Liver (tissue), 9 donors: ENCODE measurements around the gene ADGRV1. TPM values are rescaled to one million over a fixed set of nuclear protein-coding genes. Genes with fewer than 3 reads are reported as not detected.

Experiments used
- DNase-seq: peaks from one replicate; pipeline ENCODE4 v3.0.0-alpha.2; 2017; ENCODE audit warnings: low spot score
- H3K27ac ChIP-seq, 2 donors: one replicate each; pipeline ENCODE4 v1.7.0; 2013; ENCODE audit warnings: inconsistent platforms in 2 of 2, low read length in 2 of 2, control low read depth in 1 of 2, low read depth in 1 of 2, mild to moderate bottlenecking in 1 of 2
- H3K27me3 ChIP-seq, 4 donors: one replicate each; pipeline versions ENCODE4 v1.6.1 to v1.7.0; 2013; ENCODE audit warnings: low read length in 3 of 4, inconsistent platforms in 1 of 4, mild to moderate bottlenecking in 1 of 4, moderate library complexity in 1 of 4; ENCODE audit not compliant: control insufficient read depth in 4 of 4, insufficient read depth in 4 of 4
- H3K36me3 ChIP-seq, 4 donors: one replicate each; pipeline versions ENCODE4 v1.6.1 to v1.7.0; 2013; ENCODE audit warnings: low read length in 3 of 4, mild to moderate bottlenecking in 3 of 4, low read depth in 1 of 4, moderate library complexity in 1 of 4; ENCODE audit not compliant: control insufficient read depth in 4 of 4, insufficient read depth in 3 of 4
- H3K4me1 ChIP-seq, 4 donors: one replicate each; pipeline versions ENCODE4 v1.6.1 to v1.7.0; 2013; ENCODE audit warnings: low read length in 3 of 4, mild to moderate bottlenecking in 3 of 4, moderate library complexity in 1 of 4; ENCODE audit not compliant: control insufficient read depth in 4 of 4, insufficient read depth in 4 of 4
- H3K4me3 ChIP-seq, 3 donors: one replicate each; pipeline versions ENCODE4 v1.6.1 to v1.7.0; 2013; ENCODE audit warnings: low read length in 3 of 3, control low read depth in 1 of 3, low read depth in 1 of 3, mild to moderate bottlenecking in 1 of 3
- H3K9ac ChIP-seq, 2 donors: one replicate each; pipeline ENCODE4 v1.7.0; 2013; ENCODE audit warnings: low read length in 2 of 2, mild to moderate bottlenecking in 2 of 2, moderate library complexity in 2 of 2, control low read depth in 1 of 2, low read depth in 1 of 2
- H3K9me3 ChIP-seq, 4 donors: one replicate each; pipeline versions ENCODE4 v1.6.1 to v1.7.0; 2013; ENCODE audit warnings: low read length in 3 of 4; ENCODE audit not compliant: control insufficient read depth in 4 of 4
- EGR1 ChIP-seq, 2 donors: IDR thresholded peaks; 2 replicates each; pipeline ENCODE4 v1.6.1; 2016 to 2018; ENCODE audit warnings: antibody characterized with exemption in 2 of 2, low read depth in 2 of 2
- FOXA1 ChIP-seq: IDR thresholded peaks from 2 replicates; pipeline ENCODE4 v1.6.1; 2016; ENCODE audit warnings: antibody characterized with exemption
- GABPA ChIP-seq, 2 donors: IDR thresholded peaks in 1 of 2; conservative IDR thresholded peaks in 1 of 2; 2 replicates each; pipeline ENCODE4 v1.6.1; 2016; ENCODE audit warnings: antibody characterized with exemption in 2 of 2, mild to moderate bottlenecking in 1 of 2, moderate library complexity in 1 of 2
- HNF4A ChIP-seq, 2 donors: conservative IDR thresholded peaks; 2 replicates each; pipeline ENCODE4 v1.6.1; 2016; ENCODE audit warnings: antibody characterized with exemption in 2 of 2, mild to moderate bottlenecking in 2 of 2
- HNF4G ChIP-seq: IDR thresholded peaks from 2 replicates; pipeline ENCODE4 v1.6.1; 2016; ENCODE audit warnings: antibody characterized with exemption
- JUND ChIP-seq, 2 donors: IDR thresholded peaks; 2 replicates each; pipeline ENCODE4 v1.6.1; 2016; ENCODE audit warnings: antibody characterized with exemption in 2 of 2
- MAX ChIP-seq: IDR thresholded peaks from 2 replicates; pipeline ENCODE4 v1.6.1; 2016; ENCODE audit warnings: antibody characterized with exemption
- RAD21 ChIP-seq, 2 donors: IDR thresholded peaks; 2 replicates each; pipeline ENCODE4 v1.6.1; 2016; ENCODE audit warnings: antibody characterized with exemption in 2 of 2, mild to moderate bottlenecking in 2 of 2
- REST ChIP-seq: IDR thresholded peaks from 2 replicates; pipeline ENCODE4 v1.6.1; 2016; ENCODE audit warnings: antibody characterized with exemption, mild to moderate bottlenecking
- RXRA ChIP-seq, 2 donors: IDR thresholded peaks; 2 replicates each; pipeline ENCODE4 v1.6.1; 2017 to 2018; ENCODE audit warnings: antibody characterized with exemption in 2 of 2, mild to moderate bottlenecking in 1 of 2
- SP1 ChIP-seq: IDR thresholded peaks from 2 replicates; pipeline ENCODE4 v1.6.1; 2018; ENCODE audit warnings: antibody characterized with exemption, mild to moderate bottlenecking
- TAF1 ChIP-seq: conservative IDR thresholded peaks from 2 replicates; pipeline ENCODE4 v1.6.1; 2016; ENCODE audit warnings: antibody characterized with exemption, mild to moderate bottlenecking
- YY1 ChIP-seq: IDR thresholded peaks from 2 replicates; pipeline ENCODE4 v1.6.1; 2016; ENCODE audit warnings: antibody characterized with exemption, mild to moderate bottlenecking
- ZBTB33 ChIP-seq: IDR thresholded peaks from 2 replicates; pipeline ENCODE4 v1.6.1; 2016; ENCODE audit warnings: antibody characterized with exemption
- whole genome bisulfite sequencing: extraction: QIAGEN DNeasy Blood & Tissue Kit; methylation state at CpG from one replicate; pipeline ENCODE4 v1.1.7; 2013; 5-methylcytosine and 5-hydroxymethylcytosine counted together
- polyA plus RNA-seq, 2 donors: library from polyadenylated mRNA; stranded (reverse) in 1 of 2; unstranded in 1 of 2; fragments of 200-250 nt in 1 of 2; fragments of >200 nt in 1 of 2; fragmentation: Nextera tagmentation in 1 of 2; extraction: Ambion mirVana in 1 of 2; gene quantifications; one replicate each; pipeline versions ENCODE4 v1.2.1 to v1.2.3, GENCODE V29; 2013 to 2015
- total RNA-seq, 2 donors: library from RNA; depleted of rRNA; stranded (reverse); fragments of >200 nt; gene quantifications; one replicate each; pipeline ENCODE4 v1.2.3, GENCODE V29; 2014
- donor health status: healthy.
- donor health status: healthy.
- donor health status: healthy.
- donor health status: healthy.
- donor health status: healthy.

ADGRV1 gene
- total and polyA plus RNA-seq, 4 donors = 5.1 to 15.5 (median 9.6) TPM

- TF ChIP-seq REST = no peak
- no peak for DNase-seq
- WGBS = 93% methylated on average over 5 of the region's 5 CpGs
Observed at GRCh38 chr5:91186101-91186500, 627.5 kb downstream of the ADGRV1 start.

GRCh38 chr5:91187032-91187431 is 628.4 kb downstream of the ADGRV1 start:
- WGBS = 94% methylated on average over 3 of the region's 3 CpGs
- no peak overlapping the region for H3K27ac ChIP-seq

More at GRCh38 chr5:91186101-91186500, 627.5 kb downstream of the ADGRV1 start:
- Histone ChIP-seq H3K36me3 (no peaks in the 10 kb centered on the region), H3K27me3 (no peaks in the 10 kb centered on the region), H3K4me3 (no peak overlapping the region), H3K27ac (no peak overlapping the region), H3K9me3 (no peaks in the 10 kb centered on the region), H3K4me1 (no peaks in the 10 kb centered on the region), H3K9ac (no peak overlapping the region)

More at GRCh38 chr5:91187032-91187431, 628.4 kb downstream of the ADGRV1 start:
- DNase-seq = no peak
- Histone ChIP-seq H3K4me3 (no peak overlapping the region), H3K9ac (no peak overlapping the region), H3K4me1 (no peaks in the 10 kb centered on the region), H3K9me3 (no peaks in the 10 kb centered on the region), H3K27me3 (no peaks in the 10 kb centered on the region), H3K36me3 (no peaks in the 10 kb centered on the region)
- no peak for TF ChIP-seq REST
- no peak for TF ChIP-seq MAX
- no peak for TF ChIP-seq EGR1 (IDR thresholded peaks at IDR 0.05; ENCODE audit: low read depth in 2 of 2)
- TF ChIP-seq GABPA (IDR thresholded peaks at IDR 0.05 in 1 of 2, conservative IDR thresholded peaks at IDR 0.05 in 1 of 2) = no peak
- no peak for TF ChIP-seq YY1
- TF ChIP-seq FOXA1 = no peak
- TF ChIP-seq TAF1 = no peak
- TF ChIP-seq SP1 = no peak
- TF ChIP-seq ZBTB33 = no peak
- TF ChIP-seq RXRA (IDR thresholded peaks at IDR 0.05) = no peak
- no peak for TF ChIP-seq JUND (IDR thresholded peaks at IDR 0.05)
- TF ChIP-seq HNF4G = no peak
- TF ChIP-seq RAD21 (IDR thresholded peaks at IDR 0.05) = no peak
- no peak for TF ChIP-seq HNF4A (conservative IDR thresholded peaks at IDR 0.05)
